Adrenal gland (tissue), 12 donors: ENCODE measurements around the gene DPY30. TPM values are rescaled to one million over a fixed set of nuclear protein-coding genes. Genes with fewer than 3 reads are reported as not detected.

Source experiments
- DNase-seq, 7 donors: peaks; one replicate each; pipeline ENCODE4 v3.0.0-alpha.2; 2019 to 2020
- H3K27ac ChIP-seq, 5 donors: fragments of 200-600 bp; sonication (generic) in 4 of 5; 1 replicate in 3 of 5; 2 replicates in 2 of 5; pipeline versions ENCODE4 v1.5.1 to v1.8.0; 2016 to 2020; ENCODE audit warnings: mild to moderate bottlenecking in 1 of 5
- H3K27me3 ChIP-seq: fragments of 200-600 bp; 2 replicates; pipeline ENCODE4 v1.8.0; 2021
- H3K36me3 ChIP-seq, 2 donors: fragments of 200-600 bp; replicated peaks in 1 of 2; 1 replicate in 1 of 2; 2 replicates in 1 of 2; pipeline versions ENCODE4 v1.5.1 to v1.8.0; 2018 to 2022
- H3K4me1 ChIP-seq, 2 donors: fragments of 200-600 bp; replicated peaks in 1 of 2; 1 replicate in 1 of 2; 2 replicates in 1 of 2; pipeline versions ENCODE4 v1.5.1 to v1.8.0; 2018 to 2021
- H3K4me3 ChIP-seq, 4 donors: fragments of 200-600 bp; sonication (generic) in 3 of 4; one replicate each; pipeline ENCODE4 v1.5.1; 2016 to 2018
- H3K9me3 ChIP-seq, 3 donors: fragments of 200-600 bp; sonication (generic) in 1 of 3; replicated peaks in 1 of 3; 1 replicate in 2 of 3; 2 replicates in 1 of 3; pipeline versions ENCODE4 v1.5.1 to v1.8.0; 2016 to 2021
- POLR2A ChIP-seq, 2 donors: fragments of 450-650 bp; IDR thresholded peaks; one replicate each; pipeline ENCODE4 v1.6.1; 2017; ENCODE audit warnings: antibody characterized with exemption in 2 of 2, mild to moderate bottlenecking in 2 of 2, moderate library complexity in 1 of 2
- WGBS, 4 donors: extraction: QIAGEN DNeasy Blood & Tissue Kit in 2 of 4; methylation state at CpG; one replicate each; pipeline versions ENCODE4 v1.1.5 to v1.1.7; 2013 to 2017; 5-methylcytosine and 5-hydroxymethylcytosine counted together
- intact Hi-C, 2 donors: fragments of 100-400 bp; cut with DNase I; formaldehyde crosslinking; loops; one replicate each; pipeline versions ENCODE4 v1.14.1 to v1.15.0; 2022 to 2023
- polyA plus RNA-seq, 3 donors: library from polyadenylated mRNA; stranded (reverse); fragments of 200-250 nt in 2 of 3; fragments of 350-450 nt in 1 of 3; fragmentation: Illumina TruSeq in 1 of 3; extraction: RNeasy Lipid Tissue Mini Kit (QIAGEN cat#74804) in 1 of 3; gene quantifications; one replicate each; pipeline ENCODE4 v1.2.3, GENCODE V29; 2013 to 2014
- total RNA-seq, 9 donors: library from RNA; depleted of rRNA in 4 of 9; stranded (reverse); fragments of >200 nt in 4 of 9; fragments of 120-200 nt in 1 of 9; fragmentation: NEBNext Ultra II Directional in 1 of 9; extraction: Animal tissue kit (Norgen Biotek cat#: 25700) in 1 of 9; gene quantifications; one replicate each; pipeline versions ENCODE4 v1.1.0 to v1.2.4, GENCODE V29; 2013 to 2023
- TF ChIP-seq, protein P1 (sequence below), 6 experiments: fragments of 450-650 bp in 4 of 6; fragments of 200-600 bp in 2 of 6; sonication (generic) in 1 of 6; IDR thresholded peaks; 1 replicate in 5 of 6; 2 replicates in 1 of 6; pipeline versions ENCODE4 v1.5.1 to v1.8.0; 2016 to 2021; ENCODE audit warnings: antibody characterized with exemption in 6 of 6, mild to moderate bottlenecking in 2 of 6, moderate library complexity in 1 of 6
- donor health status: healthy with polysubstance abuse.
- donor health status: Bipolar disorder and iron deficiency.
- donor health status: DM: yes; HTN: yes; CAD: no.
- donor health status: DM: no; HTN: no; CAD: no.
- donor health status: DM: no; HTN: no; CAD: no.
- donor health status: DM: yes; HTN: yes; CAD: no.

DPY30 gene
- total and polyA plus RNA-seq, 12 donors = 69.5 to 177 (median 94.2) TPM

DNA sequence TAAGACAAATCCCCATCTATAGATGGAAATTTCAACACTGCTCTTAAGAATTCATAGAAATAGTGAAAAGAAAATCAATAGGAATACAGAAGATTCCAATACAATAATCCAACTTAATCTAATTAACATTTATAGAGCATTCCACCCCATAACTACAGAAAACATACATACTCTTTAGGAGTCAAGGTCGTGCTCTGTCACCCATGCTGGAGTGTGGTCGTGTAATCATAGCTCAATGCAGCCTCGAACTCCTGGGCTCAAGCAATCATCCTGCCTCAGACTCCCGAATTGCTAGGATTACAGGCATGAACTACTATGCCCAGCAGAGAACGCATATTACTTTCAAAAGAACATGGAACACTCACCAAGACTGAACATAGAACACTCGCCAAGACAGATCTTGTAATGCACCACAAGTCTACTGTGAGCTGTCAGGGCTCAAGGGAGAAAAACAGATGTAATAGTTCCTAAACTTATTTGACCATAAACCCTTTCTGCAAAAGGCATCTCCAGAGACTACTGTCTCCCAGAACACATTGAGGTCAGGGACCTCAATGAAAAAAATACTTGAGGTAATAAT lies 42.9 kb downstream of the DPY30 start:
- 87 to 91% (median 89%) methylated on average over 6 of the region's 6 CpGs for WGBS, 4 donors

DNA sequence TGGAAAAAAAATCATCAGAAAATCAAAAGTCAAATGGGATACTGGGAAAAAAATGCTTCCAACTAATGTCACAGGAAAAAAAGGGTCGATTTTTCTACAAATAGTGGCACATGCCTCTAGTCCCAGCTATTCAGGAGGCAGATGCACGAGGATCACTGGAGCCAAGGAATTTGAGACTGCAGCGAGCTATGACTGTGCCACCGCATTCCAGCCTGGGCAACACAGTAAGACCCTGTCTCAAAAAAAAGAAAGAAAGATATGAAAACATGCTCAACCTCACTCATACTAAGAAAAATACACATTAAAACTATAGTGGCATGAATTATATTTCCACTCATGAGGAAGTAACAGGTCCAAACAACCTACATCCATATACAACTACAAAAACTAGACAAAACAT lies 46.7 kb downstream of the DPY30 start:
- no peak for DNase-seq
- TF ChIP-seq POLR2A (IDR thresholded peaks at IDR 0.05) = no peak
- TF ChIP-seq, protein P1, sequence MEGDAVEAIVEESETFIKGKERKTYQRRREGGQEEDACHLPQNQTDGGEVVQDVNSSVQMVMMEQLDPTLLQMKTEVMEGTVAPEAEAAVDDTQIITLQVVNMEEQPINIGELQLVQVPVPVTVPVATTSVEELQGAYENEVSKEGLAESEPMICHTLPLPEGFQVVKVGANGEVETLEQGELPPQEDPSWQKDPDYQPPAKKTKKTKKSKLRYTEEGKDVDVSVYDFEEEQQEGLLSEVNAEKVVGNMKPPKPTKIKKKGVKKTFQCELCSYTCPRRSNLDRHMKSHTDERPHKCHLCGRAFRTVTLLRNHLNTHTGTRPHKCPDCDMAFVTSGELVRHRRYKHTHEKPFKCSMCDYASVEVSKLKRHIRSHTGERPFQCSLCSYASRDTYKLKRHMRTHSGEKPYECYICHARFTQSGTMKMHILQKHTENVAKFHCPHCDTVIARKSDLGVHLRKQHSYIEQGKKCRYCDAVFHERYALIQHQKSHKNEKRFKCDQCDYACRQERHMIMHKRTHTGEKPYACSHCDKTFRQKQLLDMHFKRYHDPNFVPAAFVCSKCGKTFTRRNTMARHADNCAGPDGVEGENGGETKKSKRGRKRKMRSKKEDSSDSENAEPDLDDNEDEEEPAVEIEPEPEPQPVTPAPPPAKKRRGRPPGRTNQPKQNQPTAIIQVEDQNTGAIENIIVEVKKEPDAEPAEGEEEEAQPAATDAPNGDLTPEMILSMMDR (IDR thresholded peaks at IDR 0.05) = no peak
- no peaks in the 10 kb centered on the region for H3K27me3 ChIP-seq
- H3K4me1 ChIP-seq = no peaks in the 10 kb centered on the region
- WGBS, 4 donors = 85 to 98% (median 96%) methylated on average over 4 of the region's 4 CpGs
- H3K27ac ChIP-seq = no peak overlapping the region
- no peaks in the 10 kb centered on the region for H3K9me3 ChIP-seq
- H3K4me3 ChIP-seq = no peak overlapping the region
- no peaks in the 10 kb centered on the region for H3K36me3 ChIP-seq
- intact Hi-C loops = no loop called here

More for the DNA sequence above, 42.9 kb downstream of the DPY30 start:
- Histone ChIP-seq H3K4me1 (no peaks in the 10 kb centered on the region), H3K27me3 (no peaks in the 10 kb centered on the region), H3K27ac (no peak overlapping the region), H3K4me3 (no peak overlapping the region), H3K9me3 (no peaks in the 10 kb centered on the region), H3K36me3 (no peaks in the 10 kb centered on the region)
- TF ChIP-seq, protein P1 (IDR thresholded peaks at IDR 0.05) = no peak
- intact Hi-C loops = no loop called here
- DNase-seq = no peak

DNA sequence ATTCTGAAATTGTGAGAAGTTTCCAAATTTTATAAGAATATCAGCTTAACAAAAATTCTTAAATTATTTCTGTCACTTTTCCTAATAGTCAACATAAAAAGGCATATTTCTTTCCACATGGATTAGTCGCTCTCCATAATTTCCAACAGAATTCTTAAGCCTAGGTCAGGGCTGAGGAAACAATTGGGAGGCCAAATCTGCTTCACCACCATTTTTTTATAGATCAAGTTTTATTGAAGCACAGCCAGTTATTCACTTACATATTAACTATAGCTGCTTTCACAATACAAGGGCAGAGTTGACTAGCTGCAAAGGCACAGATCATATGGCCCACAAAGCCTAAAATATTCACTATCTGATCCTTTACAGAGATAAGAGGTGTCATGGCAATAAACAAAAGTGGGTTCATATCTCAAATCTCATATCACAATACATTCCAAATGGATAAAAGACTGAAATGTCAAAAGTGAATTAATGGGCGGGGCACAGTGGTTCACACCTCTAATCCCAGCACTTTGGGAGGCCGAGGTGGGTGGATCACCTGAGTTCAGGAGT lies 47.5 kb downstream of the DPY30 start:
- no peak for TF ChIP-seq POLR2A (IDR thresholded peaks at IDR 0.05)
- TF ChIP-seq, protein P1 (IDR thresholded peaks at IDR 0.05) = no peak
- Histone ChIP-seq H3K4me1 (peaks cover 0 to 8% of the 10 kb centered on the region in 2 donors), H3K4me3 (no peak overlapping the region), H3K36me3 (no peaks in the 10 kb centered on the region), H3K9me3 (no peaks in the 10 kb centered on the region), H3K27me3 (no peaks in the 10 kb centered on the region), H3K27ac (no peak overlapping the region)
- intact Hi-C loops = no loop called here
- WGBS, 4 donors = 95 to 98% (median 97%) methylated on average over 3 of the region's 3 CpGs
- no peak for DNase-seq

DNA sequence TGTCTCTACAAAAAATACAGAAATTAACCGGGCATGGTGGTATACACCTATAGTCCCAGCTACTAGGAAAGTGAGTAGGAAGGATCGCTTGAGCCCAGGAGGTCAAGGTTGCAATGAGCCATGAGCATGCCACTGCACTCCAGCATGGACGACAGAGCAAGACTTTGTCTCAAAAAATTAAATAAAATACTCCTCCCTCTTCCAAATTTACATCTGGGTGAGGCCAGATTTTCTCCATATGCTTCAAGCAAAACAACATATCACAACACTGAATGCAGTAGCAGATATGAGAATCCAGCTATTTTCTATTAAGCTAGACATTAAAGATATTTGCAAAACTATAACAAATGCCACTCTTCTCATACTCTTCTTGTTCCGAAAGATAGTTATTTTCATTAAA lies 49.7 kb downstream of the DPY30 start:
- Histone ChIP-seq H3K27me3 (no peaks in the 10 kb centered on the region), H3K36me3 (no peaks in the 10 kb centered on the region), H3K4me3 (no peak overlapping the region), H3K9me3 (no peaks in the 10 kb centered on the region), H3K27ac (no peak overlapping the region), H3K4me1 (peaks cover 0 to 10% of the 10 kb centered on the region in 2 donors)
- DNase-seq = no peak
- TF ChIP-seq POLR2A (IDR thresholded peaks at IDR 0.05) = no peak
- TF ChIP-seq, protein P1 (IDR thresholded peaks at IDR 0.05) = no peak
- 69 to 81% (median 74%) methylated on average over 4 of the region's 4 CpGs for WGBS, 4 donors
- intact Hi-C loops = no loop called here
